H1 (cell line): Measurements from ENCODE around the gene ACSL3. TPM values are rescaled to one million over a fixed set of nuclear protein-coding genes. Genes with fewer than 3 reads are reported as not detected.

Source experiments
- CTCF ChIA-PET: fragments of 300-600 bp; sonication (Branson Sonifier 250); formaldehyde crosslinking; loops from one replicate; lab custom pipeline; 2021; ENCODE audit not compliant: partially characterized antibody; lab: Charles Lee
- POLR2A ChIA-PET: fragments of 300-600 bp; sonication (Branson Sonifier 250); formaldehyde crosslinking; loops from one replicate; lab custom pipeline; 2021; ENCODE audit warnings: inconsistent platforms; ENCODE audit not compliant: partially characterized antibody; lab: Charles Lee
- DNase-seq, 2 experiments: peaks; one replicate each; pipeline versions ENCODE4 v3.0.0 to v3.0.0-alpha.2; 2010 to 2022; ENCODE audit warnings: low spot score in 2 of 2, low read depth in 1 of 2, mixed read lengths in 1 of 2
- FAIRE-seq: peaks from 2 replicates; lab custom pipeline; 2011; peaks lifted over from hg19 to GRCh38; lab: Jason Lieb, UNC
- H2AFZ ChIP-seq: 2 replicates; pipeline ENCODE4 v1.8.1; 2012; ENCODE audit warnings: low read length, inconsistent platforms
- H2AK5ac ChIP-seq: 2 replicates; pipeline ENCODE4 v1.6.1; 2013; ENCODE audit warnings: low read depth, low read length
- H2BK120ac ChIP-seq: replicated peaks from 2 replicates; pipeline ENCODE3; 2013; ENCODE audit warnings: low read depth, low read length, inconsistent platforms
- H2BK12ac ChIP-seq: 2 replicates; pipeline ENCODE4 v1.6.1; 2013; ENCODE audit warnings: low read depth, low read length
- H2BK15ac ChIP-seq: 2 replicates; pipeline ENCODE4 v1.6.1; 2013; ENCODE audit warnings: low read length
- H2BK20ac ChIP-seq: 2 replicates; pipeline ENCODE4 v1.6.1; 2013; ENCODE audit warnings: low read length
- H2BK5ac ChIP-seq: 2 replicates; pipeline ENCODE4 v1.6.1; 2013; ENCODE audit warnings: low read depth, low read length
- H3K14ac ChIP-seq: 2 replicates; pipeline ENCODE4 v1.6.1; 2013; ENCODE audit warnings: inconsistent platforms; ENCODE audit not compliant: insufficient read length
- H3K18ac ChIP-seq: 2 replicates; pipeline ENCODE4 v1.6.1; 2013; ENCODE audit warnings: low read length; ENCODE audit errors: extremely low read depth
- H3K23ac ChIP-seq: 2 replicates; pipeline ENCODE4 v1.6.1; 2013; ENCODE audit warnings: inconsistent platforms; ENCODE audit not compliant: insufficient read length
- H3K23me2 ChIP-seq: 2 replicates; pipeline ENCODE4 v1.6.1; 2013; ENCODE audit warnings: low read depth, low read length
- H3K27ac ChIP-seq: 2 replicates; pipeline ENCODE4 v1.6.1; 2011; ENCODE audit warnings: low read depth, low read length, inconsistent platforms
- H3K27me3 ChIP-seq, 4 experiments: replicated peaks in 1 of 4; 1 replicate in 1 of 4; 2 replicates in 3 of 4; pipeline versions ENCODE4 v1.6.1 to v1.8.1; 2011 to 2013; ENCODE audit warnings: low read length in 3 of 4, mild to moderate bottlenecking in 3 of 4, inconsistent platforms in 2 of 4, mixed read lengths in 2 of 4, moderate library complexity in 1 of 4; ENCODE audit not compliant: control insufficient read depth in 3 of 4, insufficient read depth in 3 of 4; ENCODE audit errors: extremely low read depth in 1 of 4
- H3K36me3 ChIP-seq, 4 experiments: 2 replicates each; pipeline versions ENCODE4 v1.6.1 to v1.8.1; 2011 to 2013; ENCODE audit warnings: mild to moderate bottlenecking in 4 of 4, low read length in 3 of 4, moderate library complexity in 2 of 4, control low read depth in 1 of 4, inconsistent platforms in 1 of 4; ENCODE audit not compliant: insufficient read depth in 4 of 4, control insufficient read depth in 2 of 4
- H3K4ac ChIP-seq: replicated peaks from 2 replicates; pipeline ENCODE3; 2013; ENCODE audit warnings: low read length, low read depth, mixed read lengths, inconsistent platforms; ENCODE audit not compliant: insufficient read length
- H3K4me1 ChIP-seq, 4 experiments: replicated peaks in 1 of 4; 1 replicate in 1 of 4; 2 replicates in 3 of 4; pipeline versions ENCODE4 v1.6.1 to v1.8.1; 2011 to 2013; ENCODE audit warnings: low read length in 3 of 4, inconsistent platforms in 2 of 4, mixed read lengths in 1 of 4; ENCODE audit not compliant: insufficient read depth in 4 of 4, control insufficient read depth in 3 of 4
- H3K4me2 ChIP-seq, 2 experiments: 2 replicates each; pipeline versions ENCODE4 v1.6.1 to v1.8.1; 2011 to 2013; ENCODE audit warnings: low read depth in 2 of 2, low read length in 2 of 2, control low read depth in 1 of 2, inconsistent platforms in 1 of 2, mild to moderate bottlenecking in 1 of 2; ENCODE audit not compliant: insufficient read depth in 1 of 2
- H3K4me3 ChIP-seq, 4 experiments: fragments of 200-600, 300-600 bp in 1 of 4; sonication (generic), shearing (Covaris generic), sonication (Bioruptor Twin) in 1 of 4; 2 replicates each; pipeline versions ENCODE4 v1.5.1 to v1.8.1; 2011 to 2016; ENCODE audit warnings: low read length in 4 of 4, low read depth in 3 of 4, control low read depth in 2 of 4, inconsistent platforms in 2 of 4, mild to moderate bottlenecking in 2 of 4, mixed read lengths in 1 of 4, moderate library complexity in 1 of 4; ENCODE audit not compliant: insufficient read depth in 2 of 4; ENCODE audit errors: extremely low read depth in 1 of 4
- H3K56ac ChIP-seq: replicated peaks from 2 replicates; pipeline ENCODE3; 2013; ENCODE audit warnings: low read depth, mild to moderate bottlenecking, mixed read lengths, low read length, inconsistent platforms; ENCODE audit not compliant: insufficient read length
- H3K79me1 ChIP-seq: 2 replicates; pipeline ENCODE4 v1.6.1; 2013; ENCODE audit warnings: low read depth, low read length, control low read depth
- H3K79me2 ChIP-seq, 2 experiments: 2 replicates each; pipeline versions ENCODE4 v1.6.1 to v1.8.1; 2012 to 2013; ENCODE audit warnings: low read length in 2 of 2, mild to moderate bottlenecking in 2 of 2, inconsistent platforms in 1 of 2; ENCODE audit not compliant: insufficient read depth in 2 of 2, control insufficient read depth in 1 of 2
- H3K9ac ChIP-seq, 4 experiments: replicated peaks in 1 of 4; 1 replicate in 1 of 4; 2 replicates in 3 of 4; pipeline versions ENCODE4 v1.6.1 to v1.8.1; 2011 to 2013; ENCODE audit warnings: low read depth in 3 of 4, low read length in 3 of 4, control low read depth in 2 of 4, mild to moderate bottlenecking in 2 of 4, moderate library complexity in 2 of 4, inconsistent platforms in 1 of 4; ENCODE audit errors: extremely low read depth in 1 of 4
- H3K9me3 ChIP-seq, 2 experiments: 2 replicates each; pipeline versions ENCODE4 v1.6.1 to v1.8.1; 2012 to 2013; ENCODE audit warnings: mild to moderate bottlenecking in 2 of 2, moderate library complexity in 2 of 2, control low read depth in 1 of 2, inconsistent platforms in 1 of 2, low read depth in 1 of 2, low read length in 1 of 2, mixed read lengths in 1 of 2; ENCODE audit not compliant: insufficient read depth in 2 of 2
- H4K20me1 ChIP-seq, 2 experiments: replicated peaks in 1 of 2; 2 replicates each; pipeline versions ENCODE3 to v1.8.1; 2011 to 2013; ENCODE audit warnings: inconsistent platforms in 2 of 2, low read length in 2 of 2, mild to moderate bottlenecking in 1 of 2; ENCODE audit not compliant: insufficient read depth in 2 of 2, control insufficient read depth in 1 of 2
- H4K5ac ChIP-seq: 2 replicates; pipeline ENCODE4 v1.6.1; 2013; ENCODE audit warnings: low read length, low read depth, mixed read lengths, inconsistent platforms; ENCODE audit not compliant: insufficient read length
- H4K8ac ChIP-seq: 2 replicates; pipeline ENCODE4 v1.8.0; 2013; ENCODE audit warnings: mild to moderate bottlenecking, moderate library complexity, low read length, inconsistent platforms; ENCODE audit not compliant: insufficient read depth; ENCODE audit errors: extremely low read depth
- H4K91ac ChIP-seq: replicated peaks from 2 replicates; pipeline ENCODE3; 2013; ENCODE audit warnings: low read length, mixed read lengths, inconsistent platforms; ENCODE audit not compliant: insufficient read length
- BACH1 ChIP-seq: IDR thresholded peaks from 2 replicates; pipeline ENCODE4 v1.6.1; 2012; ENCODE audit warnings: low read length, improper control_type of control experiment
- CEBPB ChIP-seq: IDR thresholded peaks from 2 replicates; pipeline ENCODE4 v1.6.1; 2012; ENCODE audit warnings: low read depth, low read length
- NANOG ChIP-seq: IDR thresholded peaks from 2 replicates; pipeline ENCODE4 v1.6.1; 2011; ENCODE audit warnings: low read length, low read depth, mild to moderate bottlenecking, inconsistent platforms; ENCODE audit not compliant: insufficient read depth, poor library complexity, severe bottlenecking
- RFX5 ChIP-seq: IDR thresholded peaks from 2 replicates; pipeline ENCODE4 v1.6.1; 2011; ENCODE audit warnings: low read depth, low read length, improper control_type of control experiment, borderline replicate concordance
- RXRA ChIP-seq: IDR thresholded peaks from 2 replicates; pipeline ENCODE4 v1.6.1; 2011; ENCODE audit warnings: low read depth, mild to moderate bottlenecking, low read length, moderate library complexity; ENCODE audit not compliant: insufficient read depth
- SRF ChIP-seq: IDR thresholded peaks from 2 replicates; pipeline ENCODE4 v1.6.1; 2011; ENCODE audit warnings: mild to moderate bottlenecking, low read depth, low read length, moderate library complexity
- ZNF274 ChIP-seq: IDR thresholded peaks from 2 replicates; pipeline ENCODE4 v1.7.0; 2012; ENCODE audit warnings: low read length, borderline replicate concordance; ENCODE audit errors: extremely low read depth
- WGBS, 2 experiments: shearing (Covaris generic) in 1 of 2; methylation state at CpG; one replicate each; pipeline versions ENCODE4 v1.1.6 to v1.1.7; 2013 to 2015; ENCODE audit warnings: low lambda C conversion rate in 2 of 2, mixed read lengths in 2 of 2, inconsistent platforms in 1 of 2, low coverage in 1 of 2, missing lambda C conversion rate in 1 of 2; ENCODE audit not compliant: insufficient replicate concordance in 2 of 2, insufficient coverage in 1 of 2, insufficient read length in 1 of 2; ENCODE audit errors: extremely low coverage in 1 of 2, missing lambda C conversion rate in 1 of 2; 5-methylcytosine and 5-hydroxymethylcytosine counted together
- polyA plus RNA-seq, 7 experiments: library from polyadenylated mRNA; depleted of rRNA in 3 of 7; stranded (reverse) in 5 of 7; unstranded in 2 of 7; fragments of >200 nt in 5 of 7; fragments of 200-250 nt in 2 of 7; gene quantifications; 1 replicate in 5 of 7; 2 replicates in 1 of 7; 4 replicates in 1 of 7; pipeline versions ENCODE4 v1.2.1 to v1.2.3, GENCODE V29; 2011 to 2013; ENCODE audit warnings: missing spikeins in 2 of 7, mixed read lengths in 2 of 7
- total RNA-seq: library from RNA; stranded (reverse); fragmentation: NEBNext Ultra II Directional; extraction: Animal tissue kit (Norgen Biotek cat#: 25700); gene quantifications from 2 replicates; pipeline ENCODE4 v1.2.1, GENCODE V29; 2021

Gene ACSL3
- total and polyA plus RNA-seq, 2 of the 8 experiments (the other 6 are each of a cell fraction or from before 2014, with no cell fraction given), result 37.5 to 98.1 TPM

GRCh38 chr2:222895144-222895543 is 34.3 kb downstream of the ACSL3 start:
- Histone ChIP-seq H3K79me1 (no peaks in the 10 kb centered on the region; the same call in 1 of the 2 replicates), H3K9me3 (no peaks in the 10 kb centered on the region), H4K8ac (no peak overlapping the region), H3K23me2 (no peaks in the 10 kb centered on the region), H3K9ac (no peak overlapping the region), H3K27me3 (no peaks in the 10 kb centered on the region), H4K5ac (no peak overlapping the region), H3K27ac (no peak overlapping the region), H3K56ac (no peak overlapping the region), H3K79me2 (peaks cover 4 to 73% of the 10 kb centered on the region in 2 experiments; a peak in 3 of 4 replicates), H2BK5ac (no peak overlapping the region), H2AK5ac (no peak overlapping the region), H3K4ac (no peak overlapping the region), H3K4me3 (no peak overlapping the region), H2BK15ac (no peak overlapping the region), H2BK12ac (no peak overlapping the region), H2BK20ac (no peak overlapping the region), H3K4me2 (no peak overlapping the region), H3K14ac (no peak overlapping the region), H3K36me3 (no peaks in the 10 kb centered on the region), H2AFZ (no peak overlapping the region), H2BK120ac (no peak overlapping the region), H3K18ac (no peak overlapping the region), H4K20me1 (peaks cover 2 to 3% of the 10 kb centered on the region in 2 experiments), H4K91ac (no peak overlapping the region), H3K23ac (no peak overlapping the region), H3K4me1 (peaks cover under 1 to 14% (median 4%) of the 10 kb centered on the region in 4 experiments; a peak in 5 of 7 replicates)
- WGBS, 2 experiments, result no CpG with 5 or more reads among the region's 1 CpG
- FAIRE-seq (no peak), DNase-seq (no peak)
- ChIA-PET CTCF (interaction anchor here (1.1 to 2.4 kb wide), 4 partner anchors 7 to 186 kb away, joined by 3 to 12 read pairs (median 7); no protein-coding TSS in a partner anchor), POLR2A (interaction anchor here (1.0 to 1.3 kb wide), 2 partner anchors 8 to 30 kb away, joined by 3 read pairs; no protein-coding TSS in a partner anchor)
- TF ChIP-seq BACH1, result no peak
- no peak for TF ChIP-seq CEBPB
- no peak for TF ChIP-seq ZNF274
- no peak for TF ChIP-seq SRF
- TF ChIP-seq NANOG, result no peak
- TF ChIP-seq RFX5, result no peak
- TF ChIP-seq RXRA, result no peak
